CD4-positive, alpha-beta T cell (primary cell): ENCODE measurements around the gene EOGT. TPM values are rescaled to one million over a fixed set of nuclear protein-coding genes. Genes with fewer than 3 reads are reported as not detected.

Source experiments
- ATAC-seq: fragments of 200-7000 bp; cut with Tn5 transposase; one replicate; pipeline ENCODE4 v1.10.0; 2022; ENCODE audit warnings: mild to moderate bottlenecking; ENCODE audit not compliant: poor library complexity
- CTCF ChIA-PET: fragments of 350-600 bp; sonication (Branson Sonifier 250); formaldehyde crosslinking; loops from one replicate; lab custom pipeline; 2021; ENCODE audit warnings: antibody characterized with exemption, inconsistent platforms; lab: Charles Lee
- POLR2A ChIA-PET: fragments of 350-600 bp; sonication (Branson Sonifier 250); formaldehyde crosslinking; loops from one replicate; lab custom pipeline; 2021; ENCODE audit warnings: antibody characterized with exemption, inconsistent platforms; lab: Charles Lee
- DNase-seq, 14 experiments: peaks; one replicate each; pipeline ENCODE4 v3.0.0-alpha.2; 2013 to 2020; ENCODE audit warnings: mixed read lengths in 2 of 14
- H3K27ac ChIP-seq, 2 donors: one replicate each; pipeline versions ENCODE4 v1.5.1 to v1.7.0; 2013; ENCODE audit warnings: low read length in 2 of 2, low read depth in 1 of 2, mild to moderate bottlenecking in 1 of 2
- H3K27me3 ChIP-seq, 2 experiments: 1 replicate in 1 of 2; 2 replicates in 1 of 2; pipeline versions ENCODE4 v1.6.1 to v1.7.0; 2013; ENCODE audit warnings: low read length in 2 of 2, control low read depth in 1 of 2, mild to moderate bottlenecking in 1 of 2, moderate library complexity in 1 of 2; ENCODE audit not compliant: insufficient read depth in 2 of 2, control insufficient read depth in 1 of 2
- H3K36me3 ChIP-seq: one replicate; pipeline ENCODE4 v1.6.1; 2013; ENCODE audit warnings: low read length, control low read depth; ENCODE audit not compliant: insufficient read depth
- H3K4me1 ChIP-seq: one replicate; pipeline ENCODE4 v1.6.1; 2013; ENCODE audit warnings: low read length, control low read depth; ENCODE audit not compliant: insufficient read depth
- H3K4me3 ChIP-seq: one replicate; pipeline ENCODE4 v1.5.1; 2013; ENCODE audit warnings: mild to moderate bottlenecking, low read length, moderate library complexity
- H3K9me3 ChIP-seq, 2 experiments: 1 replicate in 1 of 2; 2 replicates in 1 of 2; pipeline versions ENCODE4 v1.6.1 to v1.7.0; 2013; ENCODE audit warnings: low read length in 2 of 2, mild to moderate bottlenecking in 2 of 2, control low read depth in 1 of 2, moderate library complexity in 1 of 2; ENCODE audit not compliant: control insufficient read depth in 1 of 2, insufficient read depth in 1 of 2
- H3K27ac Mint-ChIP-seq: one replicate; pipeline ENCODE4 v1.8.0; 2020; ENCODE audit warnings: mixed read lengths
- H3K27me3 Mint-ChIP-seq: one replicate; pipeline ENCODE4 v1.8.0; 2021; ENCODE audit warnings: mixed read lengths
- H3K36me3 Mint-ChIP-seq: one replicate; pipeline ENCODE4 v1.8.0; 2021; ENCODE audit warnings: low read depth, mixed read lengths
- H3K4me1 Mint-ChIP-seq: one replicate; pipeline ENCODE4 v1.8.0; 2021; ENCODE audit warnings: low read depth, mixed read lengths
- H3K4me3 Mint-ChIP-seq: one replicate; pipeline ENCODE4 v1.8.0; 2020; ENCODE audit warnings: mild to moderate bottlenecking, mixed read lengths
- H3K9me3 Mint-ChIP-seq: one replicate; pipeline ENCODE4 v1.8.0; 2020; ENCODE audit warnings: mixed read lengths
- CTCF ChIP-seq: fragments of 200-600 bp; IDR thresholded peaks from one replicate; pipeline ENCODE4 v1.8.0; 2022; ENCODE audit warnings: antibody characterized with exemption, mild to moderate bottlenecking
- intact Hi-C, 2 experiments: fragments of 100-400 bp; cut with DNase I in 1 of 2; cut with micrococcal nuclease in 1 of 2; formaldehyde crosslinking; loops; one replicate each; pipeline versions ENCODE4 v1.15.1 to v1.9.0; 2023 to 2025; cut with DNase I, micrococcal nuclease
- total RNA-seq, 174 experiments: library from RNA in 2 of 174; stranded (reverse) in 2 of 174; gene quantifications; one replicate each; pipeline ENCODE4 v1.2.3 and lab custom pipeline; 2021 to 2026

The EOGT gene
- total RNA-seq, 2 experiments from 2014 or later, result 13.0 to 13.4 TPM

- TF ChIP-seq CTCF, result no peak
- ChIA-PET POLR2A (interaction anchor here (0.7 kb wide), 1 partner anchor 23 kb away, joined by 6 read pairs; no protein-coding TSS in a partner anchor), CTCF (no interaction called here)
- Mint-ChIP-seq H3K4me3 (no peak overlapping the region), H3K9me3 (no peaks in the 10 kb centered on the region), H3K36me3 (no peaks in the 10 kb centered on the region), H3K27me3 (peaks cover 61% of the 10 kb centered on the region), H3K4me1 (no peaks in the 10 kb centered on the region), H3K27ac (no peak overlapping the region)
- Histone ChIP-seq H3K27me3 (peaks cover 11 to 18% of the 10 kb centered on the region in 2 experiments), H3K4me1 (no peaks in the 10 kb centered on the region), H3K4me3 (no peak overlapping the region), H3K36me3 (no peaks in the 10 kb centered on the region), H3K9me3 (no peaks in the 10 kb centered on the region), H3K27ac (no peak overlapping the region)
- DNase-seq (no peak), ATAC-seq (no peak)
- intact Hi-C loops, result no loop called here
These were observed 55.6 kb downstream of the EOGT start for GRCh38 chr3:68957895-68958294.

- Mint-ChIP-seq H3K4me1 (no peaks in the 10 kb centered on the region), H3K27me3 (peaks cover 38% of the 10 kb centered on the region), H3K4me3 (no peak overlapping the region), H3K27ac (no peak overlapping the region), H3K36me3 (no peaks in the 10 kb centered on the region), H3K9me3 (no peaks in the 10 kb centered on the region)
- Histone ChIP-seq H3K4me3 (no peak overlapping the region), H3K36me3 (no peaks in the 10 kb centered on the region), H3K27ac (no peak overlapping the region), H3K4me1 (no peaks in the 10 kb centered on the region), H3K27me3 (peaks cover 7 to 18% of the 10 kb centered on the region in 2 experiments), H3K9me3 (no peaks in the 10 kb centered on the region)
- DNase-seq (no peak), ATAC-seq (no peak)
- TF ChIP-seq CTCF, result no peak
- intact Hi-C loops, result no loop called here
- CTCF ChIA-PET, result no interaction called here
- POLR2A ChIA-PET, result no interaction called here
These were observed 59.6 kb downstream of the EOGT start for GRCh38 chr3:68953816-68954444.

- Mint-ChIP-seq H3K36me3 (no peaks in the 10 kb centered on the region), H3K27ac (no peak overlapping the region), H3K4me3 (no peak overlapping the region), H3K4me1 (no peaks in the 10 kb centered on the region), H3K27me3 (peaks cover 39% of the 10 kb centered on the region), H3K9me3 (no peaks in the 10 kb centered on the region)
- Histone ChIP-seq H3K9me3 (no peaks in the 10 kb centered on the region), H3K36me3 (no peaks in the 10 kb centered on the region), H3K4me3 (no peak overlapping the region), H3K27ac (no peak overlapping the region), H3K27me3 (peaks cover 0 to 17% of the 10 kb centered on the region in 2 experiments), H3K4me1 (no peaks in the 10 kb centered on the region)
- POLR2A ChIA-PET, result no interaction called here
- DNase-seq (no peak), ATAC-seq (no peak)
- intact Hi-C loops, result no loop called here
- CTCF ChIA-PET, result no interaction called here
- no peak for TF ChIP-seq CTCF
These were observed 68.3 kb downstream of the EOGT start for GRCh38 chr3:68945225-68945624.
